ELF-1 (cell line): ENCODE data around the gene FOSL2.

Experiments
- DNase-seq: peaks from one replicate; pipeline ENCODE4 v3.0.0-alpha.2; 2016; ENCODE audit warnings: low read depth, low spot score

The FOSL2 gene

DNA sequence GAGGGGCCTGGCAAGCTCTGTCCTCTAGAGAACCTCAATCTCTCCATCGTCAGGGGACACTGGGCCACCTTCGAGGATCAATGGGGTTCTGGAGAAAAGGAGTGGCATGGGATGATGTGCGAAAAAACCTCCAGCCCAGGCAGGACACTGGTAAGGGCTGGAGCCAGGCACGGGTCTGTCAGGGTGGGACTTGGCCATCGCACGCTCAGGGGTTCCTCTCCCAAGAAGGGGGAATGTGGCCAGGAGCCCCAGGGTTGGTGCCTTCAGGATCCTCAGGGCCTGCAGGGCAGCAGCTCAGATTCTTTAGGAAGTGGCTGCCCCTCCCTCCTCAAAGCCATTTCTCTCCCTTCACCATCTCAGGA lies 56.4 kb downstream of the FOSL2 start:
- DNase-seq: no peak

DNA sequence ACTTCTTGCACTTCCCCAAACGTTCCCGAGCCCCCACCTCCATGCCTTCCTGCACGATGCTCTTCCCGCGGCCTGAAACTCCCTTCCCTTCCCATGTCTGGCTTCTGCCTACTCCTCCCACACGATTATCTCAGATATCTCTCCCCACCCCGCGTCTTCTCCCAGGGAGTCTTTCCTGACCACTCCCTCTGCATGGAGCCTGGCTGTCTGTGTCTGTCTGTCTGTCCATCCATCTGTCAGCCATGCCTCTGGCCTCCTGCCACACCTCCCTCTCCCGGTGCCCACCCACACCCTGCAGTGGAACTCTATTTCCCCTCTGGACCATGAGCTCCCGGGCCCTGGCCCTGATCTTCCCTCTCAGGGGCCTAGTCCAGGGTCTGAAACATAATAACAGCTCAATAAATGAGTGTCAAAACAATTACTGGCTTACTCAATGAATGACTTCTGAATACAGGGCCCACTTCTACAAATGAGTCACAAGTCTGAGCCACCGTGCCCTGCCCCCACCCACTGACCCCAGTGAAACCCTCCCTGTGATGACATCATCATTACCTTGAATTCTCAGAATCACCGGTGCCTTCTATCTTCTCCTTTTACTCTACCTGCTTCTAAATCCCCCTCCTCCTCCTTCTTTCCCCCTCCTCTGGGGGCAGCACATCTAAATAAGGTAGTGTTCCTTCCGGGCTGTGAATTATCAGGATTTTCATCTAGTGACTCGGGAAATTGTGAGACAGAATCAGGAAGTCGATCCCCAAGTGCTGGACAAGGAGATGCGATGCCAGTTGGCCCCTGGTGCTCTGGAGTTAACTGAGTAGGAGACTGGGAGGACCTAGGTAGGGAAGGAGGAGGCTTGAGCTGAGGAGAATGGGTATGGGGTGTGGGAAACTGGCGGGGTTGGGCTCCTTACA lies 57.1 kb downstream of the FOSL2 start:
- peak; percentile 30 for DNase-seq

DNA sequence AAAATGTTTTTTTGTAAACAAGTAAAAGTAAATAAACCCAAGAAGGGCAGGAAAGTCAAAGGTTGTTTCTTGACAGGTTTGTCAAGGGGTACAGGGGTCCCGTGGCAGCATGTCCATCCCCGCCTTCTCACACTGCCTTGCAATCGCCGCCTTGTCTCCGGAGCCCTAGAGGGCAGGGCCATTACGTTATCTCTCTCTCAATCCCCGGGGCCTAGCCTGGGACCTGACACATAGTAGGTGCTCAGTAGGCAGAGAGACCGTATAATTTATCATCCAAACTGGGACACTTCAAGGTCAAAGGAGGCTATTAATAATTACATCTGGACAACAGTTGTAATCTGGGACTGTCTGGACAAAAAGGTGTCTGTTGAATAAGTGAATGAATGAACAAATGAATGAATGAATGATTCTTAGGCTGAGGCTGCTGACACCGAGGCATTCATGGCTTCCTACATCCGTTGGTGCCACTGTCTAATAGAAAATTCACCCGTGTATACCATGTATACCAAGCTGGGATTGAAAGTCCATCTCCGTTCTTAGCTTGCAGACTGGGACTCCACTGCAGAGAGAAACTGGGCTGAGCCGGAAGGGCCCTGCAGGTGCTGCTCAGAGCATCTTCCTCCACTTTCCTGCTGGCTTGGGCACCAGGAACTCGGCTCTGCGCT lies 58.4 kb downstream of the FOSL2 start:
- no peak for DNase-seq

DNA sequence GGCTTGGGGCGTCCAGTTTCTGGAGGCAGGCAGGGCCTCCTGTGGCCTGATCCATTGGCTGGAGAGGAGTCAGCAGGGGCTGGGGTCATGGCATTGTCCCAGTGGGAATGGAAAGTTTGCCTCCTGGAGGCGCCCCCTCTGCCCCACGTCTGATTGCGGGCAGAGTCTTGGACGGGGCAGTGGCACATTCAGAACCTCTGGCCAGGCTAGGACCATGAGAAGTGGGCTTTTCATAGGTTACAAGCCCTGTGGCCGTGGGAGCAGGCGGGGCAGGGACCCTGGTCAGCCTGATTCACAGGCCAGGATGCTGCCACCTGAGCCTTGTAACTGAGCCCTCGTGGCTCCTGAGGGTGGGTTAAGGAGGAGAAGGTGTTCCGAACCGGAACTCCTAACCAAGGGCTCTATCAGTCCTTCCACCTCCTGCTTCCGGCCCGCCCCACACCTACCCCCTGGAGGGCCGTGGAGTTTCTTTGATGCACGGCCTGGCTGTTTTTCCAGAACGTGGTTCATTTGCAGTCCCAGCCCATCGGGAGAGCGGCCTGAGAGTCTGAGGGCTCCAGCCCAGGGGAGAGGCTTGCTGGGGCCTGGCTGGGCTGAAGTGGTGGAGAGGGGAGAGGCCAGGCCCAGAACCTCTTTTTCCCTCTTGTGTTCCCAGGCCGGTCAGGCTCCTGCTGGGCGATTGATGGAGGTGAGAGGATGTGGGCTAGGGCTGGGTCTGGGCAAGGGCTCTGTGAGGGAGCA lies 59.3 kb downstream of the FOSL2 start:
- DNase-seq: no peak

GRCh38 chr2:28452534-28453081 lies 60.0 kb downstream of the FOSL2 start:
- DNase-seq: peak; percentile 85

- DNase-seq: no peak
These were observed 60.7 kb downstream of the FOSL2 start for GRCh38 chr2:28453396-28453795.

GRCh38 chr2:28454016-28454930 lies 61.6 kb downstream of the FOSL2 start:
- no peak for DNase-seq

GRCh38 chr2:28457237-28457636 lies 64.6 kb downstream of the FOSL2 start:
- no peak for DNase-seq

- DNase-seq: no peak
These were observed 68.4 kb downstream of the FOSL2 start for GRCh38 chr2:28461056-28461455.

- no peak for DNase-seq
These were observed 69.5 kb downstream of the FOSL2 start for GRCh38 chr2:28462122-28462521.

DNA sequence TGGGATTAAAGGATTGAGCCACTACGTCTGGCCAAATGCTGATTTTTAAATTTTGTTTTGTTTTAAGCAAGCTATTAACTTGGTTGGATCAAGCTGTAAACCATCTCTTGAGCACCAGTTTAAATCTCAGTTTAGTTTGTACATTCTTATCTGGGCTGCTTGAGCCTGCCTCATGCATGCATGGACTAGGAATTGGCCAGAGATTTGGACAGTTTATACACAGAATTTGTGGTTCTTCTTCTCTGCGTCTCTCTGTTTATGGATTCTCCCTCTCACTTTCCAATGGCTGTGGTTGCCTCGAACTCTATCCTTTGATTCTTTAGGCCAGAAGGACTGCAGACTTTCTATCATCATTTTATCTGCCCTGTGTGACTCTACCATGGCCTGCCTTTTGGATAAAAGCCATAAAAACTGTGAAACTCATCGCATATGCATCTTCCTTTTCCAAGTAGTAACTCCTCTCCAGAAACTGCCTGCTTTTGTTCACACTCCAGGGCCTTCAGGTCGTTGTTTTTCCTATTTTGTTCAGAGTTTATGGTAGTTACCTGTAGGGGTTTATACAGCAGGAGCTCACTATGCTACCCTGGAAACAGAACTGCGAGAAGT lies 70.7 kb downstream of the FOSL2 start:
- DNase-seq: no peak

GRCh38 chr2:28463893-28464292 lies 71.2 kb downstream of the FOSL2 start:
- DNase-seq: no peak

DNA sequence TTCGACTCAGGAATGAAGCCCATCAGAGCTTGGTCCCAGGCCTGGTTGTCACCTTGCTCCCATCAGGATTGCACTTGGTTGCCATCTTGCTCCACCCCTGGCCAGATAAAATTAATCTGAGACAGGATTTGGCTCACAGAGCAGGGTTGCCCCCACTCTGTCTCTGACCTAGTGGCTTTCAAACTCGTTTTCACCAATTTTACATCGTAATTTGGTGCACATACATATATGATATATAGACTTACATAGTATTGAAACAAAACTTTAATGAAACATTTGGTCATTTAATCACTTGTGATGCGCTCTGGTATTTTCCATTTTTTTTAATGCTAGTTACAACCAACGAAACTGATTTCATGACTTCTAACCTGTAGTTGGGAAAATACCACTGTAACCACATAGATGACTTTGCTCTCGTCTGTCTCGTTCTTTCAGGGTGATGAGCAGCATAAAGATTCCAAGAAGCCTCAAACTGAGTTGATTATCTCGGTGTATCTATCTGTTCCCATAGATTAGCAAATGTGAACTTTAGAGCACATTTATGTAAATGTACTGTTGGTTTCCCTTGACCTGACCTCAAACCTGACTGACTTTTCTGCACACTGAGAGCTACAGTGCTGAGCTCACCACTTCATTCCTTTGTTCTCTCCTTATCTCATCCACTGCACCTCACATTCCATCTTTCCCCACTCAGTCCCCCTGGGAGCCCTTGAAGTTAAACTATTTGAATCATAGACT lies 72.7 kb downstream of the FOSL2 start:
- DNase-seq: no peak
